NCI-H1092 treated with DMSO at 0.1 percent for 48 hours (cell line): ENCODE data around the gene FGFBP2.

ENCODE experiments used
- DNase-seq: peaks from one replicate; lab custom pipeline; 2025; lab: John Stamatoyannopoulos, UW

The FGFBP2 gene

GRCh38 chr4:15963001-15963451, at the start of gene FGFBP2:
Gene FGFBP2 (minus strand): TSS chr4:15963175. CDS start chr4:15963129, 46 bp downstream.
- DNase-seq: peak; percentile 35

GRCh38 chr4:16011173-16011572, 48.2 kb upstream of the FGFBP2 start:
- no peak for DNase-seq

- DNase-seq: no peak
Observed at GRCh38 chr4:16009153-16009552, 46.2 kb upstream of the FGFBP2 start.

- no peak for DNase-seq
Observed at GRCh38 chr4:16007471-16008095, 44.6 kb upstream of the FGFBP2 start.

GRCh38 chr4:16006771-16007446, 43.9 kb upstream of the FGFBP2 start:
- DNase-seq: no peak

- no peak for DNase-seq
Observed at GRCh38 chr4:16005676-16006075, 42.7 kb upstream of the FGFBP2 start.

GRCh38 chr4:16001484-16001858, 38.5 kb upstream of the FGFBP2 start:
- peak; percentile 21 for DNase-seq

- DNase-seq: no peak
Observed at GRCh38 chr4:16000708-16001483, 37.9 kb upstream of the FGFBP2 start.

GRCh38 chr4:15996773-15997172, 33.8 kb upstream of the FGFBP2 start:
- DNase-seq: no peak

- DNase-seq: no peak
Observed at GRCh38 chr4:15995826-15996225, 32.9 kb upstream of the FGFBP2 start.

GRCh38 chr4:15992167-15992485, 29.2 kb upstream of the FGFBP2 start:
- DNase-seq: no peak

- DNase-seq: no peak
Observed at GRCh38 chr4:15990570-15991285, 27.8 kb upstream of the FGFBP2 start.

GRCh38 chr4:15989424-15989823, 26.4 kb upstream of the FGFBP2 start:
- no peak for DNase-seq

GRCh38 chr4:15988222-15988621, 25.2 kb upstream of the FGFBP2 start:
- DNase-seq: no peak

GRCh38 chr4:15986907-15987306, 23.9 kb upstream of the FGFBP2 start:
- DNase-seq: no peak

GRCh38 chr4:15983610-15984009, 20.6 kb upstream of the FGFBP2 start:
- no peak for DNase-seq

- no peak for DNase-seq
Observed at GRCh38 chr4:15982842-15983524, 20.0 kb upstream of the FGFBP2 start.

GRCh38 chr4:15976456-15977447, 13.8 kb upstream of the FGFBP2 start:
- DNase-seq: no peak

GRCh38 chr4:15971068-15971801, 8.3 kb upstream of the FGFBP2 start:
- DNase-seq: no peak
